K562 (cell line): Measurements from ENCODE around the gene DAB1. TPM values are rescaled to one million over a fixed set of nuclear protein-coding genes. Genes with fewer than 3 reads are reported as not detected.

ENCODE experiments used
- ATAC-seq: fragments of 200-7000 bp; cut with Tn5 transposase; 3 replicates; pipeline ENCODE4 v1.9.1; 2020; ENCODE audit warnings: moderate library complexity
- BruUV-seq: library from RNA; stranded (reverse); fragments of 400-500 nt; replicated peaks from 2 replicates; lab custom pipeline; 2021; lab: Mats Ljungman, UMichigan
- CTCF ChIA-PET: fragments of 300-600 bp; formaldehyde crosslinking; extraction: SDS; loops from one replicate; lab custom pipeline; 2021; ENCODE audit warnings: low intra/inter-chr PET ratio; lab: Yijun Ruan, JAX
- POLR2A ChIA-PET: fragments of 300-600, 350-650 bp; sonication (Branson Sonifier 250); formaldehyde crosslinking; extraction: SDS; loops from one replicate; lab custom pipeline; 2021; ENCODE audit warnings: antibody characterized with exemption, inconsistent platforms; lab: Yijun Ruan, JAX
- DNase-seq, 4 experiments: peaks; one replicate each; pipeline versions ENCODE4 v3.0.0 to v3.0.0-alpha.2; 2011 to 2018; ENCODE audit warnings: low spot score in 3 of 4, mixed read lengths in 3 of 4; ENCODE audit errors: extremely low read depth in 1 of 4
- FAIRE-seq: peaks from 2 replicates; lab custom pipeline; 2011; peaks lifted over from hg19 to GRCh38; lab: Jason Lieb, UNC
- H2AFZ ChIP-seq: 2 replicates; pipeline ENCODE4 v1.6.0; 2011; ENCODE audit warnings: low read depth, low read length, control low read depth, inconsistent platforms
- H3K27ac ChIP-seq: fragments of 200-600 bp; 3 replicates; pipeline ENCODE4 v1.8.0; 2011; ENCODE audit warnings: low read depth, mild to moderate bottlenecking, control low read depth, inconsistent platforms, low read length, moderate library complexity, mixed read lengths; ENCODE audit errors: extremely low read depth
- H3K27me3 ChIP-seq, 2 experiments: fragments of 300-600 bp in 1 of 2; 2 replicates in 1 of 2; 3 replicates in 1 of 2; pipeline versions ENCODE4 v1.6.0 to v1.8.0; 2011; ENCODE audit warnings: inconsistent platforms in 2 of 2, low read length in 2 of 2, mild to moderate bottlenecking in 1 of 2, mixed read lengths in 1 of 2, moderate library complexity in 1 of 2; ENCODE audit not compliant: control insufficient read depth in 2 of 2, insufficient read depth in 2 of 2
- H3K36me3 ChIP-seq: fragments of 300-600 bp; 3 replicates; pipeline ENCODE4 v1.8.0; 2011; ENCODE audit warnings: mild to moderate bottlenecking, low read length, inconsistent platforms; ENCODE audit not compliant: control insufficient read depth, insufficient read depth
- H3K4me1 ChIP-seq, 2 experiments: fragments of 200-600 bp in 1 of 2; replicated peaks in 1 of 2; 2 replicates in 1 of 2; 3 replicates in 1 of 2; pipeline versions ENCODE4 v1.5.1 to v1.8.0; 2011; ENCODE audit warnings: inconsistent platforms in 2 of 2, low read length in 2 of 2, mild to moderate bottlenecking in 1 of 2, mixed read lengths in 1 of 2, moderate library complexity in 1 of 2; ENCODE audit not compliant: control insufficient read depth in 2 of 2, insufficient read depth in 2 of 2
- H3K4me2 ChIP-seq: 2 replicates; pipeline ENCODE4 v1.6.1; 2011; ENCODE audit warnings: low read length, control low read depth, inconsistent platforms, mixed read lengths; ENCODE audit not compliant: insufficient read depth
- H3K4me3 ChIP-seq: fragments of 200-600 bp; sonication (generic), shearing (Covaris generic); 2 replicates; pipeline ENCODE4 v1.5.1; 2016; ENCODE audit warnings: control low read depth, inconsistent platforms
- H3K79me2 ChIP-seq: fragments of 200-600 bp; 3 replicates; pipeline ENCODE4 v1.8.0; 2011; ENCODE audit warnings: low read length, inconsistent platforms; ENCODE audit not compliant: control insufficient read depth, insufficient read depth
- H3K9ac ChIP-seq, 2 experiments: 2 replicates each; pipeline versions ENCODE4 v1.6.0 to v1.6.1; 2011; ENCODE audit warnings: low read depth in 2 of 2, low read length in 2 of 2, control low read depth in 1 of 2, inconsistent platforms in 1 of 2, mild to moderate bottlenecking in 1 of 2, mixed read lengths in 1 of 2; ENCODE audit not compliant: insufficient read depth in 1 of 2
- H3K9me1 ChIP-seq: one replicate; pipeline ENCODE4 v1.6.0; 2011; ENCODE audit warnings: inconsistent platforms, mild to moderate bottlenecking, low read length, moderate library complexity; ENCODE audit not compliant: control insufficient read depth, insufficient read depth
- H3K9me3 ChIP-seq: replicated peaks from 2 replicates; pipeline ENCODE4 v1.5.1; 2011; ENCODE audit warnings: low read depth, low read length, inconsistent platforms; ENCODE audit not compliant: control insufficient read depth, insufficient read depth
- H4K20me1 ChIP-seq: replicated peaks from 2 replicates; pipeline ENCODE4 v1.6.1; 2011; ENCODE audit warnings: low read length, inconsistent platforms, mixed read lengths; ENCODE audit not compliant: control insufficient read depth, insufficient read depth
- CCAR2 ChIP-seq: fragments of 200-400 bp; formaldehyde crosslinking; IDR thresholded peaks from 2 replicates; pipeline ENCODE4 v1.6.1; 2017; ENCODE audit warnings: mild to moderate bottlenecking, low read depth, low read length
- FUS ChIP-seq: fragments of 200-400 bp; formaldehyde crosslinking; optimal IDR thresholded peaks from 2 replicates; pipeline ENCODE3; 2017; ENCODE audit warnings: low read depth, low read length
- GTF2F1 ChIP-seq: IDR thresholded peaks from 2 replicates; pipeline ENCODE4 v1.6.1; 2011; ENCODE audit warnings: low read depth, low read length, improper control_type of control experiment
- NCOA6 ChIP-seq: fragments of 450-650 bp; IDR thresholded peaks from 2 replicates; pipeline ENCODE4 v1.6.1; 2017; ENCODE audit warnings: mild to moderate bottlenecking
- NFATC3 ChIP-seq: fragments of 450-650 bp; IDR thresholded peaks from 2 replicates; pipeline ENCODE4 v1.6.1; 2017; ENCODE audit warnings: mild to moderate bottlenecking
- NFIX ChIP-seq: fragments of 250-450 bp; sonication (Bioruptor Pico); IDR thresholded peaks from 2 replicates; pipeline ENCODE4 v1.4.0; 2020; ENCODE audit warnings: low read depth, mild to moderate bottlenecking, moderate library complexity
- SP1 ChIP-seq: sonication (generic); formaldehyde crosslinking; IDR thresholded peaks from 2 replicates; pipeline ENCODE4 v1.8.1; 2022; ENCODE audit warnings: mild to moderate bottlenecking, missing genetic modification reagents
- SP2 ChIP-seq: IDR thresholded peaks from 2 replicates; pipeline ENCODE4 v1.6.1; 2011; ENCODE audit warnings: mild to moderate bottlenecking, low read depth, low read length, moderate library complexity; ENCODE audit not compliant: poor library complexity, severe bottlenecking; ENCODE audit errors: extremely low read depth
- TFAP4 ChIP-seq: sonication (generic); formaldehyde crosslinking; IDR thresholded peaks from 2 replicates; pipeline ENCODE4 v1.8.0; 2022; ENCODE audit warnings: missing genetic modification reagents, mild to moderate bottlenecking, moderate library complexity, borderline replicate concordance
- ZKSCAN3 ChIP-seq: fragments of 250-450 bp; sonication (Bioruptor Pico); IDR thresholded peaks from 2 replicates; pipeline ENCODE4 v1.4.0; 2020
- ZNF165 ChIP-seq: fragments of 250-450 bp; sonication (Bioruptor Pico); IDR thresholded peaks from 2 replicates; pipeline ENCODE4 v1.4.0; 2020; ENCODE audit warnings: borderline replicate concordance
- ZNF445 ChIP-seq: fragments of 250-450 bp; sonication (Bioruptor Pico); IDR thresholded peaks from 2 replicates; pipeline ENCODE4 v1.4.0; 2020; ENCODE audit warnings: low read depth, mild to moderate bottlenecking, moderate library complexity
- ZNF512 ChIP-seq: IDR thresholded peaks from 2 replicates; pipeline ENCODE4 v1.6.1; 2016; ENCODE audit warnings: missing genetic modification characterization, missing compliant biosample characterization
- WGBS: fragments of 100-300 bp; shearing (Covaris generic); methylation state at CpG from one replicate; pipeline ENCODE4 v1.1.6; 2016; ENCODE audit warnings: low coverage, mixed read lengths; ENCODE audit not compliant: insufficient coverage; ENCODE audit errors: missing lambda C conversion rate; 5-methylcytosine and 5-hydroxymethylcytosine counted together
- in situ Hi-C: fragments of 300-500 bp; cut with MboI; formaldehyde crosslinking; loops from 4 replicates; pipeline ENCODE4 v1.15.0; 2018; ENCODE audit warnings: inconsistent platforms, mixed read lengths
- intact Hi-C: fragments of 100-400 bp; cut with micrococcal nuclease; formaldehyde crosslinking; loops from 2 replicates; pipeline ENCODE4 v1.14.2; 2022
- polyA plus RNA-seq, 8 experiments: library from polyadenylated mRNA; depleted of rRNA in 4 of 8; stranded (reverse) in 5 of 8; unstranded in 3 of 8; fragments of >200 nt; fragmentation: Nextera tagmentation in 2 of 8; fragmentation: Illumina TruSeq in 1 of 8; extraction: Ambion mirVana in 2 of 8; extraction: Trizol in 1 of 8; gene quantifications; 2 replicates each; pipeline versions ENCODE4 v1.2.1 to v1.2.3, GENCODE V29; 2011 to 2014; ENCODE audit warnings: inconsistent platforms in 1 of 8, missing spikeins in 1 of 8
- total RNA-seq, 7 experiments: library from RNA; depleted of rRNA in 6 of 7; stranded (reverse); fragments of >200 nt in 6 of 7; fragmentation: Illumina TruSeq in 2 of 7; extraction: Trizol in 2 of 7; gene quantifications; 2 replicates each; pipeline versions ENCODE4 v1.2.1 to v1.2.3, GENCODE V29; 2011 to 2021; ENCODE audit warnings: low replicate concordance in 1 of 7
- TF ChIP-seq, protein P1 (sequence below): fragments of 450-650 bp; formaldehyde crosslinking; IDR thresholded peaks from 2 replicates; pipeline ENCODE4 v1.4.0; 2020; ENCODE audit warnings: mild to moderate bottlenecking, moderate library complexity

Gene DAB1
- total and polyA plus RNA-seq, 9 of the 15 experiments (the other 6 are each of a cell fraction or from before 2014, with no cell fraction given): not detected

GRCh38 chr1:57102561-57103326 is 321.1 kb downstream of the DAB1 start:
- ChIA-PET CTCF (no interaction called here), POLR2A (no interaction called here)
- Histone ChIP-seq H3K79me2 (no peaks in the 10 kb centered on the region), H3K4me3 (no peak overlapping the region), H3K27me3 (peaks cover 0 to 5% of the 10 kb centered on the region in 2 experiments; a peak in 1 of 5 replicates), H4K20me1 (no peaks in the 10 kb centered on the region), H3K27ac (no peak overlapping the region), H3K9ac (no peak overlapping the region), H3K36me3 (no peaks in the 10 kb centered on the region), H3K4me2 (no peak overlapping the region), H3K4me1 (no peaks in the 10 kb centered on the region), H3K9me3 (no peaks in the 10 kb centered on the region), H2AFZ (no peak overlapping the region), H3K9me1 (no peaks in the 10 kb centered on the region)
- ATAC-seq: no peak
- in situ Hi-C loops (no loop called here), intact Hi-C loops (no loop called here)
- BruUV-seq: no TSS peak
- DNase-seq: no peak
- FAIRE-seq: no peak
- 0% methylated on average over 7 of the region's 7 CpGs for WGBS
- TF ChIP-seq NCOA6 (no peak), GTF2F1 (no peak), ZKSCAN3 (CRISPR knock-in tag) (no peak), ZNF165 (no peak), CCAR2 (no peak), SP2 (no peak), TFAP4 (CRISPR knock-in tag) (no peak), ZNF512 (tag) (no peak), NFATC3 (no peak), SP1 (CRISPR knock-in tag) (no peak), NFIX (CRISPR knock-in tag) (no peak), FUS (no peak), ZNF445 (no peak)
- TF ChIP-seq, protein P1, sequence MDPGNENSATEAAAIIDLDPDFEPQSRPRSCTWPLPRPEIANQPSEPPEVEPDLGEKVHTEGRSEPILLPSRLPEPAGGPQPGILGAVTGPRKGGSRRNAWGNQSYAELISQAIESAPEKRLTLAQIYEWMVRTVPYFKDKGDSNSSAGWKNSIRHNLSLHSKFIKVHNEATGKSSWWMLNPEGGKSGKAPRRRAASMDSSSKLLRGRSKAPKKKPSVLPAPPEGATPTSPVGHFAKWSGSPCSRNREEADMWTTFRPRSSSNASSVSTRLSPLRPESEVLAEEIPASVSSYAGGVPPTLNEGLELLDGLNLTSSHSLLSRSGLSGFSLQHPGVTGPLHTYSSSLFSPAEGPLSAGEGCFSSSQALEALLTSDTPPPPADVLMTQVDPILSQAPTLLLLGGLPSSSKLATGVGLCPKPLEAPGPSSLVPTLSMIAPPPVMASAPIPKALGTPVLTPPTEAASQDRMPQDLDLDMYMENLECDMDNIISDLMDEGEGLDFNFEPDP (CRISPR knock-in tag): no peak
